Hepatocyte (in vitro differentiated cells): ENCODE data around the gene SMIM13.

Experiments used
- EZH2 ChIP-seq: fragments of 200-600 bp; sonication (generic); IDR thresholded peaks from 2 replicates; pipeline ENCODE4 v1.6.1; 2016; ENCODE audit warnings: antibody characterized with exemption, mild to moderate bottlenecking, borderline replicate concordance
- EZH2phosphoT487 ChIP-seq: fragments of 200-600 bp; sonication (generic); IDR thresholded peaks from one replicate; pipeline ENCODE4 v1.6.1; 2018; ENCODE audit warnings: antibody characterized with exemption, mild to moderate bottlenecking, low read depth, moderate library complexity; ENCODE audit not compliant: unreplicated experiment, severe bottlenecking
- TF ChIP-seq, protein P1 (sequence below): fragments of 200-600 bp; sonication (generic); IDR thresholded peaks from 2 replicates; pipeline ENCODE4 v1.5.1; 2016; ENCODE audit warnings: antibody characterized with exemption, mild to moderate bottlenecking; ENCODE audit not compliant: poor library complexity

DNA sequence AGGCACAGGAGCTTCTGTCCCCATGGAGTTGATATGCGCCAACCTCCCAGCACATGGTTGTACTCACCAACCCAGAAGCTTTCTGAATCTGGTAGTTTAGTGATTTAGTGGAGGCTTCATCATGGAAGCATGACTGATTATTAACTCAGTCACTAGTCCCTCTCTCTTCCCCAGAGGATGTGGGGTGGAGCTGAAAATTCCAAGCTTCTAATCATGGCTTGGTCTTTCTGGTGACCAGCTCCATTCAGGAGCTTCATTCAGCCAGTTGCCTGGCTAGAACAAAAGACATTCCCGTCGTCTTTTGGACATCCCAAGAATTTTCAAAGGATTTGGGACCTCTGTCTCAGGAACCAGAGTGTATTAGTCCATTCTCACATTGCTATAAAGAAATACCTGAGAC lies 13.3 kb upstream of the SMIM13 start:
- TF ChIP-seq, protein P1, sequence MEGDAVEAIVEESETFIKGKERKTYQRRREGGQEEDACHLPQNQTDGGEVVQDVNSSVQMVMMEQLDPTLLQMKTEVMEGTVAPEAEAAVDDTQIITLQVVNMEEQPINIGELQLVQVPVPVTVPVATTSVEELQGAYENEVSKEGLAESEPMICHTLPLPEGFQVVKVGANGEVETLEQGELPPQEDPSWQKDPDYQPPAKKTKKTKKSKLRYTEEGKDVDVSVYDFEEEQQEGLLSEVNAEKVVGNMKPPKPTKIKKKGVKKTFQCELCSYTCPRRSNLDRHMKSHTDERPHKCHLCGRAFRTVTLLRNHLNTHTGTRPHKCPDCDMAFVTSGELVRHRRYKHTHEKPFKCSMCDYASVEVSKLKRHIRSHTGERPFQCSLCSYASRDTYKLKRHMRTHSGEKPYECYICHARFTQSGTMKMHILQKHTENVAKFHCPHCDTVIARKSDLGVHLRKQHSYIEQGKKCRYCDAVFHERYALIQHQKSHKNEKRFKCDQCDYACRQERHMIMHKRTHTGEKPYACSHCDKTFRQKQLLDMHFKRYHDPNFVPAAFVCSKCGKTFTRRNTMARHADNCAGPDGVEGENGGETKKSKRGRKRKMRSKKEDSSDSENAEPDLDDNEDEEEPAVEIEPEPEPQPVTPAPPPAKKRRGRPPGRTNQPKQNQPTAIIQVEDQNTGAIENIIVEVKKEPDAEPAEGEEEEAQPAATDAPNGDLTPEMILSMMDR, result no peak
- TF ChIP-seq EZH2, result no peak
- no peak for TF ChIP-seq EZH2phosphoT487
